ENCODE results near the gene TNFRSF9. TPM values are rescaled to one million over a fixed set of nuclear protein-coding genes. Genes with fewer than 3 reads are reported as not detected.
A peak's percentile ranks its signal among the peaks of the same experiment; 100 is the strongest.

Gene TNFRSF9
- total RNA-seq (2014; rRNA removed; shearing (Covaris generic)): 0.13 TPM in 1 of 2 replicates, not detected in the other

DNA sequence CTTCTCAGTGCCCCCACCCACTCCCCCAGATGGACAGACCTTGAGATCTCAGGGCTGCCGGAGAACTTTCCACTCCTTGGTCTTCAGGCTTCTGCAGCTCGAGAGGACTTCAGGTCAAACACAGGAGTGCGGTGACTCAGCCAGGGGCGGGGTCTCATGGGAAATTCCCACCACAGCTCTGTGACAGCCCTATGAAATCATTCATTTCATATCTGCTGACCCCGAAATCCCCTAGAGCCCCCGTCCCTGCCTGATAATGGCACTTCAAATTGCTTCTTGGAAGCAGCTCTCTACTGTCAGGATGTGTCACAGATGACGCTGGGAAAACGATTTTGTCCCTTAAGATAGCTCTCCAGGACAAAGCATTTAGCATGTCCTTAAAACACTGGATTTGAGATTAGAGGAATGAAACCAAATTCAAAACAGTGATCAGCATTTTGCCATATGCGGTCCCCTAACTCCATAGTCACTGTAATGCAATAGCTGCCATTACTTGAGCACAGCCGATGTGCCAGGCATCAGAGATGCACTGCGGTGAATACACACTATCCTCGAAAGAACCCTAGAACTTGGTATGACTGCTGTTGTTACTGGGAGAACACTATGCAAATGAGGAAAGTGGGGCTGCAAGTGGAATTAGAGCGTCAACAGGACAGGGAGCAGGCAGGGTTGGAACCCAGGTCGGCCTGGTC lies at the start of gene TNFRSF9:
Gene TNFRSF9, minus strand, starts transcription at position 95 of the 692 bp plus-strand sequence. CDS start 845 bp downstream, outside the sequence.
- Histone ChIP-seq H3K36me3 (no peaks in the 10 kb centered on the region), H3K4me3 (no peak within 1 kb of the TSS), H3K27ac (no peak within 1 kb of the TSS), H3K27me3 (0 out of 2 replicates have a peak, but pooled peaks cover 4% of the 10 kb centered on the region), H3K4me1 (peaks cover 14% of the 10 kb centered on the region), H3K9me3 (replicated peaks) (no peaks in the 10 kb centered on the region)
- DNase-seq: peak; percentile 24 to 39

GRCh38 chr1:7989762-7990428 lies 49.3 kb upstream of the TNFRSF9 start:
- DNase-seq: no peak
- H3K4me1 ChIP-seq: peaks cover 3% of the 10 kb centered on the region; the same call in 1 of the 2 replicates
- no peak overlapping the region for H3K27ac ChIP-seq
- H3K4me3 ChIP-seq: no peak overlapping the region
- no peaks in the 10 kb centered on the region for H3K9me3 ChIP-seq (replicated peaks)
- H3K36me3 ChIP-seq: peaks cover 12% of the 10 kb centered on the region
- H3K27me3 ChIP-seq: no peaks in the 10 kb centered on the region

DNA sequence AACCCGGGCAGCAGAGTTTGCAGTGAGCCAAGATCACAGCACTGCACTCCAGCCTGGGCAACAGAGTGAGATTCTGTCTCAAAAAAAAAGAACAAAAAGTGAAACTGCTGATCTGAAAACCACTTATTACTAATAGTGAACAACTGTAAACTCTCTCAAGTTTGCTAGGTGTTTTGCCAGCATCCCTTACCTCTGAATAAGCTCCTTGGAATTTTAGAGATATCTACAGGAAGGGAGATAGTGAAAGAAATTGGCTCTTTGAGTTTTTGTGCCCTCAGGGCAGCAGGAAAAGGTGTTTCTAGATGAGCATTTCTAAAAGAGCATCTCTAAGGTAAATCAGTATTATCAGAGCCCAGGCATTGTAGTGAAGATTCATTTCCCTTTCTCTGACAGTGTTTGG lies 47.9 kb upstream of the TNFRSF9 start:
- Histone ChIP-seq H3K4me1 (no peaks in the 10 kb centered on the region), H3K9me3 (replicated peaks) (no peaks in the 10 kb centered on the region), H3K4me3 (no peak overlapping the region), H3K27me3 (no peaks in the 10 kb centered on the region), H3K27ac (no peak overlapping the region), H3K36me3 (peaks cover 25% of the 10 kb centered on the region)
- no peak for DNase-seq

DNA sequence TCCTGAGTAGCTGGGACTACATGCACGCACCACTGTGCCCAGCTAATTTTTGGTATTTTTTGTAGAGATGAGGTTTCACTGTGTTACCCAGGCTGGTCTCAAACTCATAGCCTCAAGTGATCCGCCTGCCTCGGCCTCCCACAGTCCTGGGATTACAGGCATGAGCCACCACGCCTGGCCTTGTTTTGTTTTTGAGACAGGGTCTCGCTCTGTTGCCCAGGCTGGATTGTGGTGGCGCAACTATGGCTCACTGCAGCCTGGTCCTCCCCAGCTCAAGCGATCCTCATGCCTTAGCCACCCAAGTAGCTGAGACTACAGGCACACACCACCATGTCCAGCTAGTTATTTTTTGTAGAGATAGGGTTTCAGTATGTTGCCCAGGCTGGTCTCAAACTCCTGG lies 46.9 kb upstream of the TNFRSF9 start:
- Histone ChIP-seq H3K27ac (no peak overlapping the region), H3K4me3 (no peak overlapping the region), H3K36me3 (peaks cover 35% of the 10 kb centered on the region), H3K27me3 (no peaks in the 10 kb centered on the region), H3K9me3 (replicated peaks) (no peaks in the 10 kb centered on the region), H3K4me1 (peaks cover 6% of the 10 kb centered on the region)
- DNase-seq: no peak

DNA sequence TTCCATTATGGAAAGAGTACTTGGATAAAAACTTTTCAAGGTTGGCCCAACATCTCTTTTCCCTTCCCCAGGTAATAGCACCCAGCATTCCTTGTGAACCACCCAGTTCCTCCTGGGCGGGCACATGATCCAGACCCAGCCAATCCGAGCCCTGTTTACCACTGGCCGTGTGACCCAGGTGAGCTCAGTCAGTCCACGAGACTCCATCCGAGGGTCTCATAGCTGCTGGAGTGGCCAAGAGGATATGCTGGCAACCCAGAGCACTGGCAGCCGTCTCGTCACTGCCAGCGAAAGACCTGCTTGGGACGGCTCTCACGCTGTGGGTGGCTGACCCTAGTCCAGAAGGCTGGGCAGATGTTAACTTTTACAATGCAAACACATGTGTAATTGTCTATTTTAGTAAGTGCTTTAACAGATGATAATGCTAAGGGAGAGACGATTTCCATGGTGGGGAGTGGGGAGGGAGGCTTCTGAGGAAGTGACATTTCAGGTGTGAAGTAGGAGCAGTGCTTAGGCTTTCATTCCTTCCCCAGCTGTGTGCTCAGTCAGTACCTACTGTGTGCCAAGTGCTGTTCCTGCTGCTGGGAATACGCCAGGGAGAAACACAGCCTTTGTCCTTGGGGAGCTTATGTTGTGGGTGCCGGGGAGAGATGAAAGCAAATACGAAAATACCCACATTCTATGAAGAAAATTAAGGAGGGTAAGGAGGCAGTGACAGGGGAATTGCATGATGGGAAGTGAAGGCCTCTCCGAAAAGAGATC lies 45.4 kb upstream of the TNFRSF9 start:
- Histone ChIP-seq H3K9me3 (replicated peaks) (no peaks in the 10 kb centered on the region), H3K4me1 (peaks cover 7% of the 10 kb centered on the region), H3K27ac (no peak overlapping the region), H3K27me3 (no peaks in the 10 kb centered on the region), H3K4me3 (no peak overlapping the region), H3K36me3 (peaks cover 43% of the 10 kb centered on the region)
- DNase-seq: no peak

DNA sequence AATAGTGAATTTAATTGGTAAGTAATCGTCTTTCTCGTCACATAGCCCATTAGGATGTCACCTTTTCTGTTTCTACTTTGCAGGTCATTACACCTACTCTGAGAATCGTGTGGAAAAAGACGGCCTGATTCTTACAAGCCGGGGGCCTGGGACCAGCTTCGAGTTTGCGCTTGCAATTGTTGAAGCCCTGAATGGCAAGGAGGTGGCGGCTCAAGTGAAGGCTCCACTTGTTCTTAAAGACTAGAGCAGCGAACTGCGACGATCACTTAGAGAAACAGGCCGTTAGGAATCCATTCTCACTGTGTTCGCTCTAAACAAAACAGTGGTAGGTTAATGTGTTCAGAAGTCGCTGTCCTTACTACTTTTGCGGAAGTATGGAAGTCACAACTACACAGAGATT lies 44.2 kb upstream of the TNFRSF9 start:
- Histone ChIP-seq H3K4me1 (peaks cover 7% of the 10 kb centered on the region), H3K27me3 (no peaks in the 10 kb centered on the region), H3K4me3 (no peak overlapping the region), H3K27ac (no peak overlapping the region), H3K36me3 (peaks cover 48% of the 10 kb centered on the region), H3K9me3 (replicated peaks) (no peaks in the 10 kb centered on the region)
- DNase-seq: no peak

GRCh38 chr1:7983086-7983778 lies 42.6 kb upstream of the TNFRSF9 start:
- Histone ChIP-seq H3K9me3 (replicated peaks) (no peaks in the 10 kb centered on the region), H3K4me3 (no peak overlapping the region), H3K4me1 (peaks cover 7% of the 10 kb centered on the region), H3K27ac (no peak overlapping the region), H3K27me3 (no peaks in the 10 kb centered on the region), H3K36me3 (peaks cover 63% of the 10 kb centered on the region)
- no peak for DNase-seq

- H3K4me3 ChIP-seq: no peak overlapping the region
- DNase-seq: no peak
- no peak overlapping the region for H3K27ac ChIP-seq
- peaks cover 7% of the 10 kb centered on the region for H3K4me1 ChIP-seq
- H3K9me3 ChIP-seq (replicated peaks): no peaks in the 10 kb centered on the region
- no peaks in the 10 kb centered on the region for H3K27me3 ChIP-seq
- peaks cover 77% of the 10 kb centered on the region for H3K36me3 ChIP-seq
Measured at GRCh38 chr1:7980984-7981383, 40.3 kb upstream of the TNFRSF9 start.

- DNase-seq: peak; percentile 82 to 93
Measured at GRCh38 chr1:7975212-7975865, 34.7 kb upstream of the TNFRSF9 start.

GRCh38 chr1:7973086-7973485 lies 32.4 kb upstream of the TNFRSF9 start:
- H3K9me3 ChIP-seq (replicated peaks): no peaks in the 10 kb centered on the region
- H3K36me3 ChIP-seq: peaks cover 73% of the 10 kb centered on the region
- no peaks in the 10 kb centered on the region for H3K4me1 ChIP-seq
- H3K27me3 ChIP-seq: no peaks in the 10 kb centered on the region
- DNase-seq: no peak
- H3K27ac ChIP-seq: no peak overlapping the region
- H3K4me3 ChIP-seq: no peak overlapping the region

More at GRCh38 chr1:7975212-7975865, 34.7 kb upstream of the TNFRSF9 start:
- Histone ChIP-seq H3K27ac (no peak overlapping the region), H3K4me3 (no peak overlapping the region), H3K4me1 (no peaks in the 10 kb centered on the region), H3K36me3 (peaks cover 70% of the 10 kb centered on the region), H3K27me3 (no peaks in the 10 kb centered on the region), H3K9me3 (replicated peaks) (no peaks in the 10 kb centered on the region)

DNA sequence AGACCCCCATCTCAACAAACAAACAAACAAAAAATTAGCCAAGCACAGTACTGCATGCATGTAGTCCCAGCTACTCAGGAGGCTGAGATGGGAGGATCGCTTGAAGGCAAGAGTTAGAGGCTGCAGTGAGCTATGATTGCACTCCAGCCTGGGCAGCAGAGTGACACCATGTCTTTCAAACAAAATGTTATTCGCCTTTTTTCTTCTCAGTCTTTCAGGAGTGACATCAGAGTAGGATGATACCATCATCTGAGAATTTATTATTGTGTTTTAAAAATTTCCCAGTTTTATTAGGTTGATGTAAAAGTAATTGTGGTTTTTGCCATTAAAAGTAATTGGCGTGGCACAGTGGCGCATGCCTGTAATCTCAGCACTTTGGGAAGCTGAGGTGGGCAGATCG lies 31.6 kb upstream of the TNFRSF9 start:
- no peaks in the 10 kb centered on the region for H3K27me3 ChIP-seq
- H3K4me3 ChIP-seq: no peak overlapping the region
- peaks cover 75% of the 10 kb centered on the region for H3K36me3 ChIP-seq
- H3K27ac ChIP-seq: no peak overlapping the region
- no peaks in the 10 kb centered on the region for H3K4me1 ChIP-seq
- no peaks in the 10 kb centered on the region for H3K9me3 ChIP-seq (replicated peaks)
- no peak for DNase-seq

DNA sequence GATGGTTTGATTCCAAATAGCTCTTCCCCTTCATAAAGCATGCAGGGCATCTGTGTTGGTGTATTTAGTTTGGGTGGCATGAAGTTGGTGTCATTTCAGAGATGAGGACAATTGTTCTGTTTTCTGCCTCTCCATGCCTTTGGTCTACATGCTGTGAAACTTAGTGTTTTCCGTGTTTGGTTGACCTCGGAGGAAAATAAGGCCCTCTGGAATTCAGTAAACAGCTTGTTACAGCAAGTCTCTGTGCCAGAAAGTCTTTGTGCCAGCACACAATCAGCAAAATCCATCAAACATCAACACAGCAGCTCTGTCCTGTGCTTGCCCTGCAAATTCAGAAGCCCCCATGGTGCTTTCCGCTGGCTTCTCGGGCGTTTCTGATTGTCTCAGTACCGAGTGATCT lies 30.4 kb upstream of the TNFRSF9 start:
- Histone ChIP-seq H3K27me3 (no peaks in the 10 kb centered on the region), H3K4me3 (no peak overlapping the region), H3K27ac (no peak overlapping the region), H3K9me3 (replicated peaks) (no peaks in the 10 kb centered on the region), H3K36me3 (peaks cover 74% of the 10 kb centered on the region), H3K4me1 (no peaks in the 10 kb centered on the region)
- no peak for DNase-seq

DNA sequence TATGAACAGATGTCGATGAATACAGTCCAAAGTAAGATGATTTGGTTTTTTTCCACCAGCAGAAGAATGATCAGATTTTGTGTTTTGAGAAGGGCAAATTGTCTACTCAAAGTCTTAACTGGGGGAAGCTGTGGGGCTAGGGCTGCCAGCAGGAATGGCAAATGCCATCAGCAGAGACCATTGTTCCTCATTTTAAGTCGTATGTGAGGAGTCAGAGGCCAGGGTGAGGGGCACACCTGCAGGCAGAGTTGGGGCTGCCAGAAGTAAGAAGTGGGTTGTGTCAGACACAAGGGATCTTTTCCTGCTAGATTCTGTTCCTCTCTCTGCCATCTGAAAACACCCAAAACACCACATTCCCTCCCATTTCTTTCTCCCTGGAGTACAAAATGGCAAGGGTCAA lies 29.6 kb upstream of the TNFRSF9 start:
- H3K9me3 ChIP-seq (replicated peaks): no peaks in the 10 kb centered on the region
- H3K27me3 ChIP-seq: no peaks in the 10 kb centered on the region
- H3K4me3 ChIP-seq: no peak overlapping the region
- H3K27ac ChIP-seq: no peak overlapping the region
- peaks cover 75% of the 10 kb centered on the region for H3K36me3 ChIP-seq
- DNase-seq: no peak
- no peaks in the 10 kb centered on the region for H3K4me1 ChIP-seq

DNA sequence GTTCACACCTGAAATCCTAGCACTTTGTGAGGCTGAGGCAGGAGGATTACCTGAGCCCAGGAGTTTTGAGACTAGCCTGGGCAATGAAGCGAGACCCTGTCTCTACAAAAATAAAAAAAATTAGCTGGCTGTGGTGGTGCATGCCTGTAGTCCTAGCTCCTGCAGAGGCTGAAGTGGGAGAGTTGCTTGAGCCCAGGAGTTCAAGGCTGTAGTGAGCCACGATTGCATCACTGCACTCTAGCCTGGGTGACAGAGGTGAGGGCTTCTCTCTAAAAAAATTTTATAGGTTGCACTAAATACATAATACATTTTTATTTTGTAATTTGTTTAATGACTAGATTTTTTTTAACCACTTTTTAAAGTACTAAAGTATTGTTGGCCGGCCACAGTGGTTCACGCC lies 27.0 kb upstream of the TNFRSF9 start:
- no peaks in the 10 kb centered on the region for H3K27me3 ChIP-seq
- peaks cover 90% of the 10 kb centered on the region for H3K36me3 ChIP-seq
- no peak overlapping the region for H3K4me3 ChIP-seq
- no peak for DNase-seq
- no peak overlapping the region for H3K27ac ChIP-seq
- H3K9me3 ChIP-seq (replicated peaks): no peaks in the 10 kb centered on the region
- no peaks in the 10 kb centered on the region for H3K4me1 ChIP-seq

Data from SJCRH30 (cell line).